HG03575 (cell line): ENCODE measurements around the gene PPP4C.
"Not testable (repeated sequence)": the region's sequence is repeated elsewhere in the genome, so short reads cannot be mapped to it uniquely, and the experiment has no call there.

Experiments used
- ATAC-seq: cut with Tn5 transposase; IDR thresholded peaks from one replicate; pipeline ENCODE4 v1.9.1; 2021; ENCODE audit not compliant: unreplicated experiment, insufficient number of reproducible peaks, low FRiP score; ENCODE audit errors: extremely low read depth

Gene PPP4C

GRCh38 chr16:30115238-30115637 lies 39.4 kb downstream of the PPP4C start:
- ATAC-seq = no peak

DNA sequence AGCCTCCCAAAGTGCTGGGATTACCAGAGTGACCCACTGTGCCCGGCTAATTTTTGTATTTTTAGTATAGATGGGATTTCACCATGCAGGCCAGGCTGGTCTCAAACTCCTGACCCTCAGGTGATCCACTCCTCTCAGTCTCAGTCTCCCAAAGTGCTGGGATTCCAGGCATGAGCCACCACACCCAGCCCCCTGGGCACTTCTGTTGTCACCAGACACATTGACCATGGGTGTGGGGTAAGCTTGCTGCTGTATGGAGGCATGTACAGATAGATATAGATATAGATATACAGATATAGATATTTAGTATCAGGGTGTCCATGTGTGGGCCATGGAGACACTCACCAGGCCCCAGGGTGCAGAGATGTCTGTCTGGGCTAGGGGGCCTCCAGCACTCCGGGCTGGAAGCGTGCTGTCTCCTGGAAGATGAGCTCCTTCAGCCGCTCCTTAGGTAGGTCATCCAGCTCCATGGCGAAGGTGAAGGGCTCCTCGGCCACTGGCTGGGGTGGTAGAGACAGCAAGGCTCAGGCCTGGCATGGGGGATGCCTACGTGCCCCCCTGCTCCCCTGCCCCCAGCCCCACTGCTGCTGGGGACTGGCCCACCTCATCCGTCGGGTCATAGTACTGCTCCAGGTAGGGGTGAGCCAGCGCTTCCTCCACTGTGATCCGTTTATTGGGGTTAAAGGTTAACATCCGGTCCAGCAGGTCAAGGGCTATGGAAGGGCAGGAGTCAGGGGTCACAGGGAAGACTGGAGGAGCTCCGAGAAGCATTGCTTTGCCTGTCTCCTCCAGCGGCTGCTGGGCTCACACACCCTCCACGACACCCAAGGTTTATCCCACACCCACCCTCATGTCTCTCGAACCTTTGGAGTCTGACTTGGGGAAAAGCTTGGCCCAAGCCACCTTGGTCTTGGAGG lies 40.8 kb downstream of the PPP4C start:
- no peak for ATAC-seq

- no peak for ATAC-seq
Observed at GRCh38 chr16:30117768-30118167, 42.0 kb downstream of the PPP4C start.

DNA sequence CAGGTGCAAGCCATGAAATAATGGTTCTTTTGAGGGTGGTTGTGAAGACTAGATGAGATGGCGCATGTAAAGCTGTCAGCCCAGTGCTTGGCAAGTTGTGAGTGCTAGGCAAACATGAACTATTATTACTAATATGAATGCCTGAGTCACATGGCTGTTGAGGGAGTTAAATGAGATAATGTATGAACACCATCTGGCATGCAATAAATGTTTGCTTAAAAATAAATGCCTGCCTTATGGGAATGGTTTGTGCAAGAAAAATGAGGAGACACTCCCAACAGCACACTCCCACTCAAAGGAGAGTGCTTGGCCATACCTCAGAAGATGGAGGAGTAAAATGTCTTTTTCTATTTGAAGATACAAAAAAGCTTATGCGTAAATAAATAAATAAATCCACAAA lies 43.6 kb downstream of the PPP4C start:
- no peak for ATAC-seq

DNA sequence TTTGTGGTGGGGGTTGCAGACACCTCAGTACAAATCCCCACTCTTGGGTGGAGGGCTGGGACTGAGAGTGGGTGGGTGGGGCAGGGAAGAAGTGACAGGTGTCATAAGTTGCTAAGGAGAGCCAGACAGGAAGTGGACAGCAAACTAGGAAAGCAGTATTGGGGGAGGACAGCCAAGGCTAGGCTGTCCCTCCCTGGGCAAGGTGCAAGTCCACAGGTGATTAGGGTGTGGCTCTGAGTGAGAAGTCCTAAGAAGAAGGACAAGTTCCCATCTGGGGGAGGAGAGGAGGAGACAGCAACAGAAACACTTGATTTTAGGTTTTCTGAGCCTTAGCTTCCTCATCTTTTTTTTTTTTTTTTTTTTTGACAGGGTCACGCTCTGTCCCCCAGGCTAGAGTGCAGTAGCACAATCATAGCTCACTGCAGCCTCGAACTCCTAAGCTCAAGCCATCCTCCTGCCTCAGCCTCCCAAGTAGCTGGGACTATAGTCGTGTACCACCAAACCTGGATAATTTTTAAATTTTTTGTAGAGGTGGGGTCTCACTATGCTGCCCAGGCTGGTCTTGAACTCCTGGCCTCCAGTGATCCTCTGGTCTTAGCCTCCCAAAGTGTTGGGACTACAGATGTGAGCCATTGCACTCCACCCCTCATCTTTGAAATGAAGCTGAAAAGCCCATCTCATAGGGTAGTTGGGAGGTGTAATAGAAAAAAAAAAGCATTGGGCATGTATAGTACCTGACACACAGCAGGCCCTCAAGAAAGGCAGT lies 44.7 kb downstream of the PPP4C start:
- ATAC-seq = no peak

- ATAC-seq = no peak
Observed at GRCh38 chr16:30121741-30122571, 46.2 kb downstream of the PPP4C start.

GRCh38 chr16:30122604-30123160 lies 46.9 kb downstream of the PPP4C start:
- ATAC-seq = no peak

DNA sequence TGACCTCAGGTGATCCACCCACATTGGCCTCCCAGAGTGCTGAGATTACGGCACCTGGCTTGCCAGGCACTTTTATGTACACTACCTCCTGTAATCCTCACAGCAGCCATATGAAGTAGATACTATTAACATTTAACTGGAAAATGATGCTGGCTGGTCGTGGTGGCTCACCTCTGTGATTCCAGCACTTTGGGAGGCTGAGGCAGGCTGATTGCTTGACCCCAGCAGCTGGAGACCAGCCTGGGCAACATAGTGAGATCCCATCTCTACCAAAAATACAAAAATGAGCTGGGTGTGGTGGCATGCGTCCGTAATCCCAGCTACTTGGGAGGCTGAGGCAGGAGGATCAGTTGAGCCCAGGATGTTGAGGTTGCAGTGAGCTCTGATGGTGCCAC lies 49.2 kb downstream of the PPP4C start:
- no peak for ATAC-seq

DNA sequence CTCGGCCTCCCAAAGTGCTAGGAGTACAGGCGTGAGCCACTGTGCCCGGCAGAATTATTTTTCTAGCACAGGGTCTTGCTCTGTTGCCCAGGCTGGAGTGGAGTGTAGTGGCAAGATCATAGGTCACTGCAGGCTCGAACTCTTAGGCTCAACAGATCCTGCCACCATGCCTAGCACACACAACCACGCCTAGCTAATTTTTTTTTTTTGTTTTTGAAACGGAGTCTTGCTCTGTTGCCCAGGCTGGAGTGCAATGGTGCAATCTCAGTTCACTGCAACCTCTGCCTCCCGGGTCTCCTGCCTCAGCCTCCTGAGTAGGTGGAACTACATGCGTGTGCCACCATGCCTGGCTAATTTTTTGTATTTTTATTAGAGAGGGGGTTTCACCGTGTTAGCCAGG lies 49.9 kb downstream of the PPP4C start:
- ATAC-seq = not testable (repeated sequence)

DNA sequence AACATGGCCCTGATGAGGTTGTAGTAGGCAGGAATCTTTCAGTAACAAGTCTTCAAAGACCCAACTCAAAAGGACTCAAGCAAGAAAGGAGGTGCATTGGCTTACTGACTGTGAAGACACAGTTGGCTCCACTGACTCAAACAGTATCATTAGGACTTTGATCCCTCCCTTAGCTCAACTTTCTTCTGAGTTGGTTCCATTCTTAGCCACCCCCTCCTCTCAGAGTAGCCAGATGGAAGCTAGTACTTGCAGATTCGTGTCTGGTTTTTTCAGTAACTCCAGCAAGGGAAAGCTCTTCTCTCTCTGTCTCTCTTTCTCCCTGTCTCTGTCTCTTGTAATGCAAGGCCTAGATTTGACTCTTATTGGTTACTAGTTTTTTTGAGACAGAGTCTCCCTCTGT lies 52.2 kb downstream of the PPP4C start:
- no peak for ATAC-seq

GRCh38 chr16:30131869-30132475 lies 56.2 kb downstream of the PPP4C start:
- no peak for ATAC-seq

GRCh38 chr16:30132591-30132990 lies 56.8 kb downstream of the PPP4C start:
- ATAC-seq = no peak
